CD4-positive, alpha-beta T cell (primary cell): ENCODE data around the gene SYK. TPM values are rescaled to one million over a fixed set of nuclear protein-coding genes. Genes with fewer than 3 reads are reported as not detected.

Experiments
- ATAC-seq: fragments of 200-7000 bp; cut with Tn5 transposase; one replicate; pipeline ENCODE4 v1.10.0; 2022; ENCODE audit warnings: mild to moderate bottlenecking; ENCODE audit not compliant: poor library complexity
- CTCF ChIA-PET: fragments of 350-600 bp; sonication (Branson Sonifier 250); formaldehyde crosslinking; loops from one replicate; lab custom pipeline; 2021; ENCODE audit warnings: antibody characterized with exemption, inconsistent platforms; lab: Charles Lee
- POLR2A ChIA-PET: fragments of 350-600 bp; sonication (Branson Sonifier 250); formaldehyde crosslinking; loops from one replicate; lab custom pipeline; 2021; ENCODE audit warnings: antibody characterized with exemption, inconsistent platforms; lab: Charles Lee
- DNase-seq, 14 experiments: peaks; one replicate each; pipeline ENCODE4 v3.0.0-alpha.2; 2013 to 2020; ENCODE audit warnings: mixed read lengths in 2 of 14
- H3K27ac ChIP-seq, 2 donors: one replicate each; pipeline versions ENCODE4 v1.5.1 to v1.7.0; 2013; ENCODE audit warnings: low read length in 2 of 2, low read depth in 1 of 2, mild to moderate bottlenecking in 1 of 2
- H3K27me3 ChIP-seq, 2 experiments: 1 replicate in 1 of 2; 2 replicates in 1 of 2; pipeline versions ENCODE4 v1.6.1 to v1.7.0; 2013; ENCODE audit warnings: low read length in 2 of 2, control low read depth in 1 of 2, mild to moderate bottlenecking in 1 of 2, moderate library complexity in 1 of 2; ENCODE audit not compliant: insufficient read depth in 2 of 2, control insufficient read depth in 1 of 2
- H3K36me3 ChIP-seq: one replicate; pipeline ENCODE4 v1.6.1; 2013; ENCODE audit warnings: low read length, control low read depth; ENCODE audit not compliant: insufficient read depth
- H3K4me1 ChIP-seq: one replicate; pipeline ENCODE4 v1.6.1; 2013; ENCODE audit warnings: low read length, control low read depth; ENCODE audit not compliant: insufficient read depth
- H3K4me3 ChIP-seq: one replicate; pipeline ENCODE4 v1.5.1; 2013; ENCODE audit warnings: mild to moderate bottlenecking, low read length, moderate library complexity
- H3K9me3 ChIP-seq, 2 experiments: 1 replicate in 1 of 2; 2 replicates in 1 of 2; pipeline versions ENCODE4 v1.6.1 to v1.7.0; 2013; ENCODE audit warnings: low read length in 2 of 2, mild to moderate bottlenecking in 2 of 2, control low read depth in 1 of 2, moderate library complexity in 1 of 2; ENCODE audit not compliant: control insufficient read depth in 1 of 2, insufficient read depth in 1 of 2
- H3K27ac Mint-ChIP-seq: one replicate; pipeline ENCODE4 v1.8.0; 2020; ENCODE audit warnings: mixed read lengths
- H3K27me3 Mint-ChIP-seq: one replicate; pipeline ENCODE4 v1.8.0; 2021; ENCODE audit warnings: mixed read lengths
- H3K36me3 Mint-ChIP-seq: one replicate; pipeline ENCODE4 v1.8.0; 2021; ENCODE audit warnings: low read depth, mixed read lengths
- H3K4me1 Mint-ChIP-seq: one replicate; pipeline ENCODE4 v1.8.0; 2021; ENCODE audit warnings: low read depth, mixed read lengths
- H3K4me3 Mint-ChIP-seq: one replicate; pipeline ENCODE4 v1.8.0; 2020; ENCODE audit warnings: mild to moderate bottlenecking, mixed read lengths
- H3K9me3 Mint-ChIP-seq: one replicate; pipeline ENCODE4 v1.8.0; 2020; ENCODE audit warnings: mixed read lengths
- CTCF ChIP-seq: fragments of 200-600 bp; IDR thresholded peaks from one replicate; pipeline ENCODE4 v1.8.0; 2022; ENCODE audit warnings: antibody characterized with exemption, mild to moderate bottlenecking
- intact Hi-C, 2 experiments: fragments of 100-400 bp; cut with DNase I in 1 of 2; cut with micrococcal nuclease in 1 of 2; formaldehyde crosslinking; loops; one replicate each; pipeline versions ENCODE4 v1.15.1 to v1.9.0; 2023 to 2025; cut with DNase I, micrococcal nuclease
- total RNA-seq, 174 experiments: library from RNA in 2 of 174; stranded (reverse) in 2 of 174; gene quantifications; one replicate each; pipeline ENCODE4 v1.2.3 and lab custom pipeline; 2021 to 2026

Gene SYK
- total RNA-seq, 2 experiments from 2014 or later = 1.1 to 1.2 TPM

GRCh38 chr9:90861826-90862740, 60.5 kb downstream of the SYK start:
- no peaks in the 10 kb centered on the region for H3K9me3 Mint-ChIP-seq
- Histone ChIP-seq H3K27ac (no peak overlapping the region), H3K27me3 (peaks cover 0 to 2% of the 10 kb centered on the region in 2 experiments), H3K4me3 (no peak overlapping the region), H3K36me3 (no peaks in the 10 kb centered on the region), H3K4me1 (peaks cover 16% of the 10 kb centered on the region), H3K9me3 (no peaks in the 10 kb centered on the region)
- ChIA-PET CTCF (no interaction called here), POLR2A (no interaction called here)
- no peak overlapping the region for H3K4me3 Mint-ChIP-seq
- TF ChIP-seq CTCF = no peak
- H3K4me1 Mint-ChIP-seq = peaks cover 25% of the 10 kb centered on the region
- no peak overlapping the region for H3K27ac Mint-ChIP-seq
- ATAC-seq = no peak
- no peaks in the 10 kb centered on the region for H3K36me3 Mint-ChIP-seq
- intact Hi-C loops = no loop called here
- no peaks in the 10 kb centered on the region for H3K27me3 Mint-ChIP-seq
- no peak for DNase-seq

- ATAC-seq = no peak
Measured at GRCh38 chr9:90864779-90865178, 63.2 kb downstream of the SYK start.

GRCh38 chr9:90867101-90867500, 65.5 kb downstream of the SYK start:
- H3K27ac Mint-ChIP-seq = no peak overlapping the region
- no peak for ATAC-seq
- intact Hi-C loops = no loop called here
- H3K27me3 Mint-ChIP-seq = peaks cover 9% of the 10 kb centered on the region
- Histone ChIP-seq H3K9me3 (no peaks in the 10 kb centered on the region), H3K27ac (no peak overlapping the region), H3K36me3 (no peaks in the 10 kb centered on the region), H3K4me3 (no peak overlapping the region), H3K4me1 (peaks cover 14% of the 10 kb centered on the region), H3K27me3 (no peaks in the 10 kb centered on the region)
- TF ChIP-seq CTCF = no peak
- no peak for DNase-seq
- POLR2A ChIA-PET = no interaction called here
- no peaks in the 10 kb centered on the region for H3K36me3 Mint-ChIP-seq
- H3K4me3 Mint-ChIP-seq = no peak overlapping the region
- peaks cover 20% of the 10 kb centered on the region for H3K4me1 Mint-ChIP-seq
- H3K9me3 Mint-ChIP-seq = no peaks in the 10 kb centered on the region
- CTCF ChIA-PET = no interaction called here

More at GRCh38 chr9:90864779-90865178, 63.2 kb downstream of the SYK start:
- H3K27ac Mint-ChIP-seq = no peak overlapping the region
- no peak overlapping the region for H3K27ac ChIP-seq
- H3K4me3 ChIP-seq = no peak overlapping the region
- no peaks in the 10 kb centered on the region for H3K9me3 Mint-ChIP-seq
- peaks cover 0 to 2% of the 10 kb centered on the region in 2 experiments for H3K27me3 ChIP-seq
- no peaks in the 10 kb centered on the region for H3K27me3 Mint-ChIP-seq
- H3K4me1 Mint-ChIP-seq = peaks cover 20% of the 10 kb centered on the region
- ChIA-PET CTCF (no interaction called here), POLR2A (interaction anchor here (0.6 kb wide), 1 partner anchor 843 kb away, joined by 3 read pairs; no protein-coding TSS in a partner anchor)
- H3K4me1 ChIP-seq = peaks cover 14% of the 10 kb centered on the region
- TF ChIP-seq CTCF = no peak
- DNase-seq = peak in 1 of 14 experiments; percentile 23
- no peaks in the 10 kb centered on the region for H3K36me3 Mint-ChIP-seq
- H3K4me3 Mint-ChIP-seq = peak overlapping the region; percentile 7
- no peaks in the 10 kb centered on the region for H3K9me3 ChIP-seq
- H3K36me3 ChIP-seq = no peaks in the 10 kb centered on the region
- intact Hi-C loops = no loop called here
